Naive B cell (primary cell): ENCODE results near the gene NPW. TPM values are rescaled to one million over a fixed set of nuclear protein-coding genes. Genes with fewer than 3 reads are reported as not detected.

Source experiments
- ATAC-seq, 2 donors: fragments of 150-1000 bp; cut with Tn5 transposase; 2 replicates each; pipeline ENCODE4 v1.10.0; 2021; ENCODE audit warnings: low read depth in 2 of 2, mild to moderate bottlenecking in 2 of 2, moderate library complexity in 2 of 2
- DNase-seq: peaks from one replicate; pipeline ENCODE4 v3.0.0; 2022
- H3K27ac Mint-ChIP-seq, 6 donors: one replicate each; pipeline ENCODE4 v1.8.0; 2020 to 2022; ENCODE audit warnings: mild to moderate bottlenecking in 6 of 6, mixed read lengths in 6 of 6, moderate library complexity in 5 of 6, inconsistent platforms in 2 of 6
- H3K27me3 Mint-ChIP-seq, 3 donors: one replicate each; pipeline ENCODE4 v1.8.0; 2021 to 2022; ENCODE audit warnings: mixed read lengths in 3 of 3, mild to moderate bottlenecking in 1 of 3
- H3K36me3 Mint-ChIP-seq, 2 donors: one replicate each; pipeline ENCODE4 v1.8.0; 2020 to 2022; ENCODE audit warnings: mixed read lengths in 2 of 2, inconsistent platforms in 1 of 2, mild to moderate bottlenecking in 1 of 2
- H3K4me1 Mint-ChIP-seq, 3 donors: one replicate each; pipeline ENCODE4 v1.8.0; 2020 to 2022; ENCODE audit warnings: mixed read lengths in 3 of 3, inconsistent platforms in 1 of 3, mild to moderate bottlenecking in 1 of 3, moderate library complexity in 1 of 3
- H3K4me3 Mint-ChIP-seq, 8 donors: one replicate each; pipeline ENCODE4 v1.8.0; 2020 to 2022; ENCODE audit warnings: mild to moderate bottlenecking in 8 of 8, mixed read lengths in 8 of 8, moderate library complexity in 8 of 8, inconsistent platforms in 2 of 8
- H3K9me3 Mint-ChIP-seq, 7 donors: one replicate each; pipeline ENCODE4 v1.8.0; 2020 to 2022; ENCODE audit warnings: mixed read lengths in 7 of 7, mild to moderate bottlenecking in 5 of 7, inconsistent platforms in 2 of 7, moderate library complexity in 1 of 7
- polyA plus RNA-seq, 6 donors: library from polyadenylated mRNA; unstranded; fragments of 300-500 nt; fragmentation: Illumina TruSeq; gene quantifications; one replicate each; pipeline ENCODE4 v1.2.3, GENCODE V29; 2021; ENCODE audit warnings: low read depth in 6 of 6

Gene NPW
- polyA plus RNA-seq, 6 donors from 2014 or later, result not detected

DNA sequence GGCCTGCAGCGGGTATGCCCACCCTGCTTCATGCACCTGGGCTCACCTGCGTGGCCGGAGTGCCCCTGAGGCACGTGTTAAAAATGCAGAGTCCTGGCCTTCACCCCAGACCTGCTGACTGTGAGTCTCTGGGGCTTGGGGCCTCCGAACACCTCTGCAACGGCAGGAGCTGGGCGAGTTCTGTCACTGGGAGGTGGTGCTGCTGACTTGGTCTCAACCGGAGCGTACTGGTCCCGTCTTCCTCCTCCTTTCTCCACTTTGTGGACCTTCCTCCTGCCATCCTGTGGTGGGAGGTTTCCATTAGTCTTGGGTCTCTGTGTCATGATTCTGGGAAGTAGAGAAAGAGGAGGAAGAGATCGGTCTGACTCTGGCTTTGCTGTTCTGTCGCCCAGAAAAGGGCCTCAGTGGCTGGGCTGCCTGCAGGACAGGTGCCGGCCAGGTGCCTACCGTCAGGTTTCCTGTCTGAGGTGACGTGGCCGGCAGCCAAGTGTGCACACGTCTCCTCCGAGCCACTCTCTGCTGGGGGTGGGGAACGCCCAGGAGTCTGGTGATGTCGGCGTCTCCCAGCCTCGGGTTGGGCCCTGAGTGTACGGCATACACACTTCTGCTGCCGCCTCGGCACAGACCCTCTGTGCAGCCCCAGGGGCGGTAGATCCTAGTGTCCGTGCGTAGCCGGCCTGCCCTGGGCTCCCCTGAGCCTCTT, 35.1 kb downstream of the NPW start:
- ATAC-seq (no peak), DNase-seq (no peak)
- no peaks in the 10 kb centered on the region for H3K27me3 Mint-ChIP-seq
- peaks cover 0 to 5% (median 5%) of the 10 kb centered on the region in 3 donors for H3K4me1 Mint-ChIP-seq
- peaks cover 0 to 8% of the 10 kb centered on the region in 2 donors for H3K36me3 Mint-ChIP-seq
- H3K9me3 Mint-ChIP-seq, result no peaks in the 10 kb centered on the region
- H3K4me3 Mint-ChIP-seq, result no peak overlapping the region
- no peak overlapping the region for H3K27ac Mint-ChIP-seq

DNA sequence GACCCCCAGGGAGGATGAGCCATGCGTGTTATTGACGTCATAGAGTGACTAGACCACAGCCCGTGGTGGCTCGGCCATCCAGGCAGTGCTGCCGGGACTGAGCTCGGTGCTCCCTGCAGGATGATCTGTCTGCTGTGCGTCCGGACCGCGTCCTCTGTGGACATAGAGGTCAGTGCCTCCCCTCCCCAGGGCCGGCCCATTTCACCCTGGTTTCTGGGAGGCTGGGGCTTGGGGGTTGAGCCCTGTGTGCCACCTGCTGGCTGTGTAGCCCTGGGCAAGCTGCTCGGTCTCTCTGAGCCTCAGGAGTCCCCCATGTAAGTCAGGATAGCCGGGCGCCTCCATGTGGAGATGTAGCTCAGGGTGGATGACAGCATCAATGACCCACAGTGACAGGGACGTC, 36.5 kb downstream of the NPW start:
- Mint-ChIP-seq H3K27me3 (no peaks in the 10 kb centered on the region), H3K4me3 (no peak overlapping the region), H3K4me1 (peaks cover 0 to 5% (median 5%) of the 10 kb centered on the region in 3 donors), H3K36me3 (peaks cover 0 to 8% of the 10 kb centered on the region in 2 donors), H3K9me3 (no peaks in the 10 kb centered on the region), H3K27ac (no peak overlapping the region)
- no peak for DNase-seq
- ATAC-seq, result no peak

DNA sequence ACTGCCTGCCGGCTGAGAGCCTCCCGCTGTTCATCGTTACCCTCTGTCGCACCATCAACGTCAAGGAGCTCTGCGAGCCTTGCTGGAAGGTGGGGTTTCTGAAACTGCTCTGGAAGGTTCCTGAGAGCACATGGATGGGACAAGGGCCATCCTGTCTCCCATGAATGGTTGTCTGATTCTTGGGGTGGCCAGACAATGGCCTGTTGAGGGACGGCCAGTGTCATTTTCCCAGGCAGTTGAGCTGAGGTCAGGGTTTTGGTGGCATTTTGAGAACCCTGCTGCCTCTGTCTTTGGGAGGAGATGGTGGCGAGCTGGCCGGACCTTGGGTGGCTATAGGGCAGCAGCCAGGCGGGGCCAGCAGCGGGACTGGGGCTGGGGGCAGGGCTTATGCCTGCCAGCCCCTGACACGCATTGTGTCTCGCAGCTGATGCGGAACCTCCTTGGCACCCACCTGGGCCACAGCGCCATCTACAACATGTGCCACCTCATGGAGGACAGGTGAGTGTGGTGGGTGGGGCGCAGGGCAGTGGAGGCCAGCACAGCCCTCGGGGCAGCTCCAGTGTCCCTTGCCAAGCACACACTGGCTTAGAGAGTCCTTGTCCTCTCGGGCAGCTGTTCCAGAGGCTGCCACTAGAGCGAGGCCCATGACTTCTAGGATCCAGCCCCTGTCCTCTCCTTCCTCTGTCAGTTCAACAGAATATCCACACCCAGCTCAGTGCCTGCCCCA, 37.3 kb downstream of the NPW start:
- H3K4me3 Mint-ChIP-seq, result peak overlapping the region in 1 of 8 donors; percentile 12

DNA sequence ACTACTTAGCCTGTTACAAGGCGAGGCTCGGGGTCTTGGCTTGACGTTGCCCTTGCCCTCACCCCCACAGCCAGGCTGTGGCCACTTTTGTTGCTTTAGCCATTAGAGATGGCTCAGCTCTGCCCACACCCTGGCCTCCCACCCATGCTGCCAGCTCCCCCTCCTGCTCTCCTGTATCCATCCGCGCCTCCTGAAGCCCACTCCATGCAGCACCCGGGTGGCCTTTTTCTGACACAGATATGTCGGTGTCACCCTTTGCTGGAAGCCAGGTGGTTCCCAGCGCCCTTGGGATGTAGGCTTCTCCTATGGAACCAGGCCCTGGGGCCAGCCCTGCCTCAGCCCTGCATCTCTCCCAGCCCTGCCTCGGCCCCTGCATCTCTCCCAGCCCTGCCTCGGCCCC, 37.9 kb downstream of the NPW start:
- Mint-ChIP-seq H3K4me3 (no peak overlapping the region), H3K4me1 (peaks cover 0 to 5% (median 5%) of the 10 kb centered on the region in 3 donors), H3K27me3 (no peaks in the 10 kb centered on the region), H3K36me3 (peaks cover 0 to 8% of the 10 kb centered on the region in 2 donors), H3K27ac (no peak overlapping the region), H3K9me3 (no peaks in the 10 kb centered on the region)
- DNase-seq, result no peak
- ATAC-seq, result no peak

More for the DNA sequence above, 37.3 kb downstream of the NPW start:
- Mint-ChIP-seq H3K27me3 (no peaks in the 10 kb centered on the region), H3K27ac (peak overlapping the region in 2 of 6 donors; percentile 11 to 36), H3K36me3 (peaks cover 0 to 8% of the 10 kb centered on the region in 2 donors), H3K4me1 (peaks cover 0 to 5% (median 5%) of the 10 kb centered on the region in 3 donors), H3K9me3 (no peaks in the 10 kb centered on the region)
- no peak for ATAC-seq
- DNase-seq, result no peak

DNA sequence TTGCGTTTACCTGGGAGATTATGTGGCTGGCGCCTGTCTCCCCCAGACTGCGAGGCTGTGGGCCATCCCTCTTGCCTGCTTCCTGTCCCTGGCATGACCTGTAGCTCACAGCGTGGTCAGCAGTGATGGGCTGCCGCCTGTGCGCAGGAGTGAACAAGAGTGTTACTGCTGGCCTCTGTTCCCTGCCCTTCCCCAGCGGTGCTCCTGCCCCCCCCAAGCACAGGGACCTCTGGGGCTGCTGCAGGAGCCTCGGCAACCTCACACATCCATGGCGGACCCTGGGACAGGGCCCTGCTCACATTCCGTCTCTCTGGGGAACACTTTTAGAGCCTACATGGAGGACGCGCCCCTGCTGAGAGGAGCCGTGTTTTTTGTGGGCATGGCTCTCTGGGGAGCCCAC, 38.8 kb downstream of the NPW start:
- no peak overlapping the region for H3K4me3 Mint-ChIP-seq
- peaks cover 0 to 8% of the 10 kb centered on the region in 2 donors for H3K36me3 Mint-ChIP-seq
- H3K27ac Mint-ChIP-seq, result peak overlapping the region in 1 of 6 donors; percentile 56
- H3K9me3 Mint-ChIP-seq, result no peaks in the 10 kb centered on the region
- H3K27me3 Mint-ChIP-seq, result no peaks in the 10 kb centered on the region
- ATAC-seq (no peak), DNase-seq (no peak)
- peaks cover 0 to 5% (median 5%) of the 10 kb centered on the region in 3 donors for H3K4me1 Mint-ChIP-seq

DNA sequence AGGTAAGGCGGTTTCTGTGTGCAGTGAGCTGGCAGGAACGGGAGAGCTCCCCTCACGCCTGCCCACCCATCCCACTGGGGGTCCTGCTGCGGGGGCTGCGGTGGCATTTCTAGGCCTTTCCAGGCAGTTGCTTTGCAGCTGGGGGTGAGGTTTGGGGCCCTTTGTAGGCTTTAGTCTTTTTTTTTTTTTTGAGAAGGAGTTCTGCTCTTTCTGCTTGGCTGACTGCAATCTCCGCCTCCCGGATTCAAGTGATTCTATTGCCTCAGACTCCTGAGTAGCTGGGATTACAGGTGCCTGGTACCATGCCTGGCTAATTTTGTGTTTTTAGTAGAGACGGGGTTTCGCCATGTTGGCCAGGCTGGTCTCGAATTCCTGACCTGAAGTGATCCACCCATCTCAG, 39.3 kb downstream of the NPW start:
- DNase-seq (no peak), ATAC-seq (no peak)
- Mint-ChIP-seq H3K9me3 (no peaks in the 10 kb centered on the region), H3K27me3 (no peaks in the 10 kb centered on the region), H3K4me3 (no peak overlapping the region), H3K36me3 (peaks cover 0 to 8% of the 10 kb centered on the region in 2 donors), H3K27ac (no peak overlapping the region), H3K4me1 (peaks cover 0 to 5% (median 5%) of the 10 kb centered on the region in 3 donors)

DNA sequence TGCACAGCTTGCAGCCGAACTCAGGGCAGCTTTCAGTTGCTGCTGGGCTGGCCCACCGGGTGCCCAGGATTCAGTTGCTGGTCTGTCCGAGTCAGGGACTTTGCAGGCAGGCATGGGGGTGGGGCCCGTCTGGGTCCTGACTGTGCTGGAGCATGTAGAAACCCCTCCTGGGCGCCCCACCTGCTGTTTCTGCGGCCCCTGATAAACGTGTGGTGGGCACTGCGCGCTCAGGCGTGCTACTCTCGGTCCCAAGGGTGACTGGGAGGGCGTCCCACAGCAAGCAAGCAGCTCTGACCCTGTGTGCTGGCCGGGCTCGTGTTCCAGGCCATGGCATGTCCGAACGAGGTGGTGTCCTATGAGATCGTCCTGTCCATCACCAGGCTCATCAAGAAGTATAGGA, 40.8 kb downstream of the NPW start:
- H3K27me3 Mint-ChIP-seq, result no peaks in the 10 kb centered on the region

DNA sequence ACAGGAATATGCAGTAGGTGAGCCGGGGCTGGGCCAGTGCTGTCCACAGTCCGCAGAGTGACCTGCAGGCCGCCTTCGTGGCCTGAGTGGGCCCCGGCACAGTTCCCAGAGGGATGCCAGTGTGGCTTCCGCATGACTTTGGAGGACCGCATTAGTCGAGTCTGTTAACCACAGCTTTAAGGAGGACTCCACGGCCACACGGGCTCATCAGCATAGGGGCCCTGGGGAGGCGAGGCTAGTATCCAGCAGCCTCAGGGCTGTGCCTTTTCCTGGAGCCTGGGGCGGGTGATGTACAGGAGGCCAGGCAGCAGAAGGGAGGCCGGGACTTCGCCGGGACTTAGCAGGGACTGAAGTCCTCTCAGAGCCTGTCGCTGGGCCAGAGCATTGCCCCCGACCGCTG, 41.4 kb downstream of the NPW start:
- Mint-ChIP-seq H3K4me3 (no peak overlapping the region), H3K36me3 (peaks cover 3 to 12% of the 10 kb centered on the region in 2 donors), H3K27me3 (no peaks in the 10 kb centered on the region), H3K9me3 (no peaks in the 10 kb centered on the region), H3K27ac (peak overlapping the region in 1 of 6 donors; percentile 13), H3K4me1 (peaks cover 0 to 7% (median 5%) of the 10 kb centered on the region in 3 donors)
- DNase-seq (no peak), ATAC-seq (no peak)

More for the DNA sequence above, 40.8 kb downstream of the NPW start:
- no peak for ATAC-seq
- DNase-seq, result no peak
- H3K4me1 Mint-ChIP-seq, result peaks cover 0 to 5% (median 5%) of the 10 kb centered on the region in 3 donors
- H3K9me3 Mint-ChIP-seq, result no peaks in the 10 kb centered on the region
- H3K4me3 Mint-ChIP-seq, result no peak overlapping the region
- peak overlapping the region in 1 of 6 donors; percentile 76 for H3K27ac Mint-ChIP-seq
- peaks cover 0 to 8% of the 10 kb centered on the region in 2 donors for H3K36me3 Mint-ChIP-seq

DNA sequence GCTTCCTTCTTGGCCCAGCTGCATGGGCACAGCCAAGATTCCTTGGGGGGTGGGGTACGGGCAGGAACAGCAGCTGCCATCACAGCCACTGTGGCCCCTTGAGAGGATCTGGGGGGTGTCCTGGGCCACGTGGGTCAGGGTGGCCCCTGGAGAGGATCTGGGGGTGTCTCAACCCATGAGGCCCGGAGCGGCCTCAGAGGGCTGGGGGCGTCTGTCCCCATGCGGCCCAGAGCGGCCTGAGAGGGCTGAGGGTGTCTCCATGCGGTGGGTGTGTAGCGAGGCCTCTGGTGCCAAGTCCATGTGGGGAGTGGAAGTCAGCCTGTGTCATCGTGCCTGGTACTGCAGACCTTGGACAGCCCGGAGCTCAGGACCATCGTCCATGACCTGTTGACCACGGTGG, 41.9 kb downstream of the NPW start:
- DNase-seq, result no peak
- Mint-ChIP-seq H3K4me3 (no peak overlapping the region), H3K4me1 (peaks cover 0 to 9% (median 5%) of the 10 kb centered on the region in 3 donors), H3K9me3 (no peaks in the 10 kb centered on the region), H3K36me3 (peaks cover 5 to 16% of the 10 kb centered on the region in 2 donors), H3K27ac (no peak overlapping the region), H3K27me3 (no peaks in the 10 kb centered on the region)
- ATAC-seq, result no peak

DNA sequence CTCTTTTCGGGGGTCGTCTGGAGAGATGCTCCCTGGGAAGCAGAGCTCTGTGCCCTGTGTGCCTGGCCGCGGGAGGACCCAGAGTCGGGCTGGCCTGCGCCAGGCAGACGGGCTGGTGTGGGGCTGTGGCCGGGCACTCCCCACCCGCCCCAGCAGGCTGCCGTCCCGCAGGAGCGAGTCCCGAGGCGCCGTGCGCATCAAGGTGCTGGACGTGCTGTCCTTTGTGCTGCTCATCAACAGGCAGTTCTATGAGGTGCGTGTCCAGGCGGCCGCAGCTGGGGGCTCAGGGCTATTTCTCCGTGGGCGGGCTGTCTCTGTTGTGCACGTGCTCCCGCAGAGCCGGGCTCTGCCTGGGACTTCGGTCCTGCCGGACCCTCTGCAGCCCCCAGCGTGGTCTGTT, 43.2 kb downstream of the NPW start:
- H3K4me3 Mint-ChIP-seq, result no peak overlapping the region
- H3K9me3 Mint-ChIP-seq, result no peaks in the 10 kb centered on the region
- DNase-seq (no peak), ATAC-seq (no peak)
- no peaks in the 10 kb centered on the region for H3K27me3 Mint-ChIP-seq
- peaks cover 0 to 9% (median 5%) of the 10 kb centered on the region in 3 donors for H3K4me1 Mint-ChIP-seq
- H3K36me3 Mint-ChIP-seq, result peaks cover 5 to 15% of the 10 kb centered on the region in 2 donors
- H3K27ac Mint-ChIP-seq, result no peak overlapping the region

DNA sequence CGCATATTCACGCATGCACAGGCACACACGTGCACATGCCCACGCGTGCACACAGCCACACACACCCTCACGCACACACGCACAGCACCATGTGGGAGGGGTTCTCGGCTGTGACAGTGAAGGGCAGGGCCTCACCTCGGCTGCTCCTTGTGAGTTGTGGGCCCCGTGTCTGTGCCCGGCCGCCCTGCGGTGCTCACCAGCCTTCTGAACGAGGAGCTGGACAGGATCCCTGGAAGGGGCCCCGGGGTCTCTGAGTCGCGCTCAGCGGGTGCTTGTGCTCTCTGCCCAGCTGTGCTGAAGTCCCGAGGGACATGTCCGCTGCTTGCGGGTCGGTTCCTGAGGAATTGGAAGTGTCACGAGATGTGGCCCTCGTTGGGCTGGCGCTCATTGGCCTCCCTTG, 44.3 kb downstream of the NPW start:
- H3K4me3 Mint-ChIP-seq, result no peak overlapping the region
- no peak overlapping the region for H3K27ac Mint-ChIP-seq
- ATAC-seq, result no peak
- H3K4me1 Mint-ChIP-seq, result peaks cover 0 to 4% (median 0%) of the 10 kb centered on the region in 3 donors
- H3K27me3 Mint-ChIP-seq, result no peaks in the 10 kb centered on the region
- DNase-seq, result no peak
- H3K9me3 Mint-ChIP-seq, result no peaks in the 10 kb centered on the region
- peaks cover 8 to 9% of the 10 kb centered on the region in 2 donors for H3K36me3 Mint-ChIP-seq

DNA sequence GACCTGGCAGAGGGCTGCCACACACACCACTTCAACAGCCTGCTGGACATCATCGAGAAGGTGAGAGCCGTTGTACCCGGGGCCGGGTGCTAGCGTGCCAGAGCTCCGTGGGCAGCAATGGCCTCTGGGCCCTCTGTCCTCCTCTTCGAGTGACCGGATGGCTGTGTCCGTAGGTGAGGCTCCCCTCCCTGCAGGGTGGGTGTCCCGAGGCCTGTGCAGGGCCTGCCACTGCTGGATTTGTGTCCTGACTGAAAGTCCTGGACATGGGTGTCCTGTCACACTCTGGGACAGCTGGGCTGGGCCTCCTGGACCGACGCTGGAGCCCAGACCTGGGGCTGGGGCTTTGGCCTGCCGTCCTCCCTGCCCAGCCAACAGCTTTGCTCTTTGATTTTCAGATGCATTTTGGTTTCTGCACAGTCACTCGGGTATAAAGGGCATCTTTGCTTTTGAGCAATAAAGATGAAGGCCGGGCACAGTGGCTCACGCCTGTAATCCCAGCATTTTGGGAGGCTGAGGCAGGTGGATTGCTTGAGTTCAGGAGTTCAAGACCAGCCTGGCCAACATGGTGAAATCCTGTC, 44.9 kb downstream of the NPW start:
- Mint-ChIP-seq H3K4me3 (no peak overlapping the region), H3K36me3 (peaks cover 8 to 9% of the 10 kb centered on the region in 2 donors), H3K27me3 (no peaks in the 10 kb centered on the region), H3K27ac (no peak overlapping the region), H3K4me1 (peaks cover 0 to 4% (median 0%) of the 10 kb centered on the region in 3 donors), H3K9me3 (no peaks in the 10 kb centered on the region)
- ATAC-seq (no peak), DNase-seq (no peak)

DNA sequence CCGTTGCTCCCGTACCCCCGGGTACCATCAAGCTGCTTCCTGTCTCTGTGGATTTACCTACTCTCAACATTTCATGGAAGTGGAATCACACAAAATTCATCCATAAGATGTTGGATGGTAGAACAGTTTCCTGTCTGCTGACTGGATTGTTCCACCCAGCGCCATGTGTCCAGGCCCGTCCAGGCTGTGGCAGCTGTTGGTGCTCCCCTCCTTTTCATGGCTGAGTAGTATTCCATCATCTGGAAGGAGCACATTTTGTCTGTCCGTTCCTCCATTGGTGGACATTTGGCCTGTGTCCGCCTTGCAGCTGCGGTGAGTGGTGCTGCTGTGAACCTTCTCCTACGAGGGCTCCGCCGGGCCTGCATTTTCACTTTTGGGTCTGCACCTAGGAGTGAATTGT, 46.6 kb downstream of the NPW start:
- no peak overlapping the region for H3K27ac Mint-ChIP-seq
- H3K4me3 Mint-ChIP-seq, result no peak overlapping the region

More for the DNA sequence above, 46.6 kb downstream of the NPW start:
- ATAC-seq (no peak), DNase-seq (no peak)
- no peaks in the 10 kb centered on the region for H3K9me3 Mint-ChIP-seq
- no peaks in the 10 kb centered on the region for H3K27me3 Mint-ChIP-seq
- H3K4me1 Mint-ChIP-seq, result peaks cover 0 to 4% (median 0%) of the 10 kb centered on the region in 3 donors
- peaks cover 8 to 9% of the 10 kb centered on the region in 2 donors for H3K36me3 Mint-ChIP-seq
